ENCODE results near the gene MRPL2. TPM values are rescaled to one million over a fixed set of nuclear protein-coding genes. Genes with fewer than 3 reads are reported as not detected.

Gene MRPL2
- total RNA-seq, 1 experiment from 2014 or later: 123 TPM

GRCh38 chr6:43074847-43075669 lies 15.8 kb upstream of the MRPL2 start:
- ChIA-PET POLR2A (interaction anchor here (1.1 kb wide), 1 partner anchor 12 kb away, joined by 3 read pairs; no protein-coding TSS in a partner anchor), CTCF (interaction anchor here (3.0 kb wide), 1 partner anchor 69 kb away, joined by 10 read pairs; no protein-coding TSS in a partner anchor), RAD21 (ENCODE audit: low non-redundant PET in 1 of 2, low total read pairs in 2 of 2, uncharacterized antibody in 2 of 2, unreplicated experiment in 2 of 2) (no interaction called here)
- H4K20me1 ChIP-seq (ENCODE audit: insufficient read depth): no peaks in the 10 kb centered on the region
- peaks cover 17 to 28% of the 10 kb centered on the region in 2 experiments for H3K4me1 ChIP-seq (ENCODE audit: control insufficient read depth in 1 of 2, insufficient read depth in 2 of 2, low read length in 2 of 2)
- H3K79me2 ChIP-seq (ENCODE audit: insufficient read depth, low read length): peaks cover 36% of the 10 kb centered on the region
- ATAC-seq (no peak), DNase-seq (ENCODE audit: low read depth, low spot score) (no peak)
- no peaks in the 10 kb centered on the region for H3K27me3 ChIP-seq (ENCODE audit: insufficient read depth, low read length)
- no peak overlapping the region for H3K9ac ChIP-seq (ENCODE audit: low read length)
- H3K9me2 ChIP-seq (ENCODE audit: insufficient read depth): no peaks in the 10 kb centered on the region
- no peaks in the 10 kb centered on the region for H3K36me3 ChIP-seq (ENCODE audit: control insufficient read depth in 1 of 2, insufficient read depth in 2 of 2, low read length in 2 of 2)
- no TSS peak for BruUV-seq (replicated peaks)
- no peak overlapping the region; a peak in 1 of 4 replicates for H3K4me3 ChIP-seq (replicated peaks in 1 of 2; ENCODE audit: low read depth in 1 of 2, low read length in 2 of 2)
- H3K9me3 ChIP-seq (ENCODE audit: control insufficient read depth in 1 of 2, insufficient read depth in 1 of 2, low read depth in 1 of 2, low read length in 2 of 2): no peaks in the 10 kb centered on the region
- H2AFZ ChIP-seq (ENCODE audit: low read depth, low read length, poor library complexity, severe bottlenecking): no peak overlapping the region
- peak overlapping the region; percentile 82 for H3K4me2 ChIP-seq (ENCODE audit: low read length)
- H3K27ac ChIP-seq (ENCODE audit: low read depth, low read length): peak overlapping the region; percentile 45; the same call in 1 of the 2 replicates
- intact Hi-C loops (cut with micrococcal nuclease): loop anchor here (5.0 kb wide), 1 partner anchor 47 kb away; no protein-coding TSS in a partner anchor
- TF ChIP-seq POLR2A (IDR thresholded peaks at IDR 0.05; ENCODE audit: borderline replicate concordance, extremely low read depth, insufficient read depth, insufficient read length): no peak
- TF ChIP-seq ATF3 (IDR thresholded peaks at IDR 0.05): no peak
- no peak for TF ChIP-seq RAD21 (IDR thresholded peaks at IDR 0.05; ENCODE audit: low read depth)
- TF ChIP-seq SRF (IDR thresholded peaks at IDR 0.05; ENCODE audit: low read depth): no peak
- no peak for TF ChIP-seq EGR1 (IDR thresholded peaks at IDR 0.05; ENCODE audit: low read depth)
- no peak for TF ChIP-seq ELF1 (IDR thresholded peaks at IDR 0.05; ENCODE audit: borderline replicate concordance, low read depth)
- no peak for TF ChIP-seq ZNF274 (IDR thresholded peaks at IDR 0.05; ENCODE audit: low read depth, low read length)
- TF ChIP-seq SIN3A (IDR thresholded peaks at IDR 0.05; ENCODE audit: low read depth): no peak
- no peak for TF ChIP-seq JUND (IDR thresholded peaks at IDR 0.05)
- no peak for TF ChIP-seq POLR2AphosphoS5 (IDR thresholded peaks at IDR 0.05; ENCODE audit: low read depth, low read length)
- no peak for TF ChIP-seq CBX3 (IDR thresholded peaks at IDR 0.05; ENCODE audit: low read depth)
- no peak for TF ChIP-seq CTCF (IDR thresholded peaks at IDR 0.05 in 2 of 3, conservative IDR thresholded peaks at IDR 0.05 in 1 of 3; ENCODE audit: borderline replicate concordance in 1 of 3, insufficient read depth in 1 of 3, low read depth in 2 of 3, low read length in 2 of 3)
- TF ChIP-seq YY1 (IDR thresholded peaks at IDR 0.05; ENCODE audit: extremely low read depth, insufficient replicate concordance, low read depth, low read length): no peak
- TF ChIP-seq EZH2 (IDR thresholded peaks at IDR 0.05): no peak
- no peak for TF ChIP-seq ZBTB33 (IDR thresholded peaks at IDR 0.05; ENCODE audit: extremely low read depth, insufficient replicate concordance, low read length)
- TF ChIP-seq ZFX (IDR thresholded peaks at IDR 0.05): no peak
- TF ChIP-seq FOSL1 (IDR thresholded peaks at IDR 0.05; ENCODE audit: low read depth): no peak
- TF ChIP-seq TCF7L2 (IDR thresholded peaks at IDR 0.05; ENCODE audit: borderline replicate concordance, extremely low read depth, insufficient read depth, insufficient read length): no peak
- TF ChIP-seq REST (IDR thresholded peaks at IDR 0.05; ENCODE audit: low read depth): no peak

All from HCT116 (cell line).